ENCODE results near the gene SALL4. TPM values are rescaled to one million over a fixed set of nuclear protein-coding genes. Genes with fewer than 3 reads are reported as not detected.

SALL4 gene
- total and polyA plus RNA-seq, 2 experiments from 2014 or later = 13.6 to 49.5 TPM

- peak; percentile 29 for TF ChIP-seq CTCF (IDR thresholded peaks at IDR 0.05; ENCODE audit: low read depth, low read length)
- Histone ChIP-seq H3K27me3 (no peaks in the 10 kb centered on the region), H3K36me3 (no peaks in the 10 kb centered on the region), H3K9me3 (ENCODE audit: low read depth) (no peaks in the 10 kb centered on the region), H3K4me1 (ENCODE audit: low read depth) (peaks cover 32% of the 10 kb centered on the region), H3K27ac (peak overlapping the region; percentile 32), H3K4me3 (peak overlapping the region; percentile 79)
- DNase-seq (ENCODE audit: low read depth in 1 of 2, low spot score in 1 of 2) = peak; percentile 35 to 66
Observed at GRCh38 chr20:51801122-51801822, 1.0 kb downstream of the SALL4 start.

DNA sequence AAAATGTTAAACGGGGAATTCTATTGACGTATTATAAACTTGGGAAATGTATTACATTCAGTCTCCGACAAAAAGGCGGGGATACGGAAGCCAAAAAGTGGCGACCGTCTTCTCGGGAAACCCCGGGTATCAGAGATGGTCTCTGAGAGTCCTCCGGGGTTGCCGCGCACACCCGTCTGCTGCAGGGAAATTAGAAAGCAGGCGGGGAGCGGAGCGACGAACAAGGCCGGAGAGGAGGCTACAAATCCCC lies 1.5 kb downstream of the SALL4 start:
- DNase-seq (ENCODE audit: low read depth in 1 of 2, low spot score in 1 of 2) = peak; percentile 28 to 51
- no peak for TF ChIP-seq CTCF (IDR thresholded peaks at IDR 0.05; ENCODE audit: low read depth, low read length)
- Histone ChIP-seq H3K27ac (peak overlapping the region; percentile 32), H3K27me3 (no peaks in the 10 kb centered on the region), H3K9me3 (ENCODE audit: low read depth) (no peaks in the 10 kb centered on the region), H3K4me3 (peak overlapping the region; percentile 79), H3K36me3 (no peaks in the 10 kb centered on the region), H3K4me1 (ENCODE audit: low read depth) (peaks cover 32% of the 10 kb centered on the region)

GRCh38 chr20:51800060-51800871 lies 2.1 kb downstream of the SALL4 start:
- no peaks in the 10 kb centered on the region for H3K27me3 ChIP-seq
- no peaks in the 10 kb centered on the region for H3K36me3 ChIP-seq
- peak overlapping the region; percentile 79 for H3K4me3 ChIP-seq
- H3K27ac ChIP-seq = peak overlapping the region; percentile 32
- H3K9me3 ChIP-seq (ENCODE audit: low read depth) = no peaks in the 10 kb centered on the region
- DNase-seq (ENCODE audit: low read depth in 1 of 2, low spot score in 1 of 2) = peak; percentile 57 to 91
- TF ChIP-seq CTCF (IDR thresholded peaks at IDR 0.05; ENCODE audit: low read depth, low read length) = peak; percentile 97
- H3K4me1 ChIP-seq (ENCODE audit: low read depth) = peaks cover 32% of the 10 kb centered on the region

DNA sequence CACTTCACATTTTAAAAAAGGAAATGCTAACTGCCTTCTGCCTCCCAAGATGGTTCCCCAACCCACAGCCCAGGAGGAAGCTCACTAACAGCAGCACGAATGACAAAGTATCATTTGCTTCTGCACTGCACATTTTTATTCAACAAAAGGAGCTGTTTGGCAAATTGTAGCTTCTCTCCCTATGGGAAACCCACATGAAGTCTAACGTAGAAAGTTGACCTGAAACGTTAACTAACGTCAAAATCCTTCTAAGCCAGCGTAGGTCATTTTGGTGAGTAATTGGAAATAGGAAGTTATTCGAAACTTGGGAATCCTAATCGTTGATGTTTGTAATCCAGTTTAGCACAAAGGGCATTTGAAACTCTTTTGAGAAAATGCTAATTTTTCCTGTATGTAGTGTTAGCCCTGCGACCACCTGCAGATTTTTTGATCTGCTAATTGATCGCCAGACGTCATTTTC lies 2.9 kb downstream of the SALL4 start:
- H3K27ac ChIP-seq = peak overlapping the region; percentile 57
- peak in 1 of 2 donors; percentile 17 for DNase-seq (ENCODE audit: low read depth in 1 of 2, low spot score in 1 of 2)
- H3K36me3 ChIP-seq = no peaks in the 10 kb centered on the region
- H3K4me1 ChIP-seq (ENCODE audit: low read depth) = peaks cover 32% of the 10 kb centered on the region
- TF ChIP-seq CTCF (IDR thresholded peaks at IDR 0.05; ENCODE audit: low read depth, low read length) = no peak
- no peaks in the 10 kb centered on the region for H3K27me3 ChIP-seq
- H3K4me3 ChIP-seq = peak overlapping the region; percentile 79
- no peaks in the 10 kb centered on the region for H3K9me3 ChIP-seq (ENCODE audit: low read depth)

DNA sequence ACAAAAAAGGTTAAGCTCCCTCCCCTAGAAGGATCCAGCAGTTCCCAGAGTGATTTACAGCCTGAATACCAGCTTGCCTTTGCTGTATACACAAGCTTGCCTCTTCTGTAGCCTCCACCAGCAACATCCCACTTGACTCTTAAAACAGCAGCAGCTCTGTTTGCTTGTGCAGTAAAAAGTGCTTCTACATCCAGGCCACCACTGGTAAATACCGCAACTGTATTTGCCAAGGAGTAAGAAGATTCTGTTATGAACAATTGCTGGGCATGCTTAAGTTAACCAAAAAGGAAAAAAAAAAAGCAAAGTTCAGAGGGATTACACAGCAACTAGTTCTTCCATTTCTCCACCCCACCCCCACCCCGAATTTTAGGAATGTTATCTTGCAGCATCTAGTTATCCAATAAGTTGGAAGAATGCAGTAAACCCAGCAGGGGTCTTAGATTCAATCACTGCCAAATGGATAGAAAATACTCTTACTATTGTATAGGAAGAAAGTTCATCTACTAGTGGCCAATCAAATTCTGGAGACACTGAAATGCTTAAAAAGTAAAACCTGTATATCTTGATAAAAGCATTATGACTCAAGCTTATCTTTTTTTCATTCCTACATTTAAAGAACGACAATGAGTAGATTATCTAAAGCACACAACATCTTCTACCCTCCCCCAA lies 4.8 kb downstream of the SALL4 start:
- no peak for TF ChIP-seq CTCF (IDR thresholded peaks at IDR 0.05; ENCODE audit: low read depth, low read length)
- peak overlapping the region; percentile 59 for H3K27ac ChIP-seq

More for the DNA sequence above, 4.8 kb downstream of the SALL4 start:
- Histone ChIP-seq H3K4me3 (no peak overlapping the region), H3K36me3 (no peaks in the 10 kb centered on the region), H3K9me3 (ENCODE audit: low read depth) (no peaks in the 10 kb centered on the region), H3K27me3 (no peaks in the 10 kb centered on the region), H3K4me1 (ENCODE audit: low read depth) (peaks cover 44% of the 10 kb centered on the region)
- DNase-seq (ENCODE audit: low read depth in 1 of 2, low spot score in 1 of 2) = peak; percentile 25 to 29

Measured in cardiac muscle cell (in vitro differentiated cells and primary cell).